ENCODE results near the gene THADA.

The THADA gene

GRCh38 chr2:43531251-43531650, 64.6 kb downstream of the THADA start:
- peaks cover 49% of the 10 kb centered on the region for H3K36me3 Mint-ChIP-seq (ENCODE audit: low read depth)
- peaks cover 14% of the 10 kb centered on the region for H3K9me3 Mint-ChIP-seq
- TF ChIP-seq CTCF (IDR thresholded peaks at IDR 0.05) = no peak
- no peak overlapping the region for H3K27ac Mint-ChIP-seq
- no peak for DNase-seq
- no peaks in the 10 kb centered on the region for H3K4me1 Mint-ChIP-seq
- H3K4me3 Mint-ChIP-seq = no peak overlapping the region
- H3K27me3 Mint-ChIP-seq (ENCODE audit: low read depth, poor library complexity) = no peaks in the 10 kb centered on the region

- H3K9me3 Mint-ChIP-seq = no peaks in the 10 kb centered on the region
- no peak for TF ChIP-seq CTCF (IDR thresholded peaks at IDR 0.05)
- no peaks in the 10 kb centered on the region for H3K4me1 Mint-ChIP-seq
- no peak overlapping the region for H3K4me3 Mint-ChIP-seq
- H3K27ac Mint-ChIP-seq = no peak overlapping the region
- peaks cover 39% of the 10 kb centered on the region for H3K36me3 Mint-ChIP-seq (ENCODE audit: low read depth)
- no peak for DNase-seq
- no peaks in the 10 kb centered on the region for H3K27me3 Mint-ChIP-seq (ENCODE audit: low read depth, poor library complexity)
These were observed 68.8 kb downstream of the THADA start for GRCh38 chr2:43526994-43527393.

- no peaks in the 10 kb centered on the region for H3K27me3 Mint-ChIP-seq (ENCODE audit: low read depth, poor library complexity)
- no peak overlapping the region for H3K4me3 Mint-ChIP-seq
- no peak for DNase-seq
- no peaks in the 10 kb centered on the region for H3K9me3 Mint-ChIP-seq
- TF ChIP-seq CTCF (IDR thresholded peaks at IDR 0.05) = no peak
- no peak overlapping the region for H3K27ac Mint-ChIP-seq
- peaks cover 32% of the 10 kb centered on the region for H3K36me3 Mint-ChIP-seq (ENCODE audit: low read depth)
- H3K4me1 Mint-ChIP-seq = no peaks in the 10 kb centered on the region
These were observed 70.3 kb downstream of the THADA start for GRCh38 chr2:43525506-43525905.

DNA sequence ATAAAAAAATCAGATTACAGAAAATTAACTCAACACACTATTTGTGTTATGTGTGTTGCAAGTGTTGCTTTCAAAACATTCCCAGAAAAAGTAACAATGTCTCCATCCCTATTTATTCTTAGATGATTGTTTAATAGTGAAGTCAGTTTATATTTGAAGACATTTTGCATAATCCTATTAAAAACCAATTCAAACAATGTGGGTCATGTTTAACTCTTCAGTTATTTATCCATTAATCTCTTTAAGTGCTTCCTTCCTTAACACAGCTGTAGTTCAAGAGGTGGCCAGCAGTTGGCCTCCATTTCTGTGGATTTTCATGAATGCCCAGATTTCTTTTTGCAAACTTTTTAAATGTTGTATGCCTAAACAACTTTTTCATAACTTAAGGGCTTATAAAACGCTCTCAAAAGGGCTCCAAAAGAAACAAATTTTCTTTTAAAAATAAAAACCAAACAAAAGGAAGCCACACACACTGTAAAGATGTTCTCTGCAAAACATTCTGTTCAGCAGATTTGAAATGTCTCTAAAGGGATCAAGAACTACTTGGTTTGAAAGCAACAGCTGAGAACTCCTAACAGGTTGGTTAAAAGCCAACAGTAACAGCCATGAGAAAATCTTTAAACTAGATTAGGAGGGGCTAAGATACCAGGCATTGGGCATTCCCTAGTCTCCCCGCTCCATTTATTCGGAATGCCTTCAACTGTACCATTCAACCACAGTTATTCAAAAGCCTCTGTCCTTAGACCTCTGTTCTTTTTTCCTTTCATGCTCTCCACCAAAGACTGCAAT, 71.5 kb downstream of the THADA start:
- peak; percentile 38 for TF ChIP-seq CTCF (IDR thresholded peaks at IDR 0.05)
- H3K36me3 Mint-ChIP-seq (ENCODE audit: low read depth) = peaks cover 32% of the 10 kb centered on the region
- H3K27ac Mint-ChIP-seq = no peak overlapping the region
- no peak for DNase-seq
- no peak overlapping the region for H3K4me3 Mint-ChIP-seq
- no peaks in the 10 kb centered on the region for H3K27me3 Mint-ChIP-seq (ENCODE audit: low read depth, poor library complexity)
- H3K4me1 Mint-ChIP-seq = no peaks in the 10 kb centered on the region
- no peaks in the 10 kb centered on the region for H3K9me3 Mint-ChIP-seq

DNA sequence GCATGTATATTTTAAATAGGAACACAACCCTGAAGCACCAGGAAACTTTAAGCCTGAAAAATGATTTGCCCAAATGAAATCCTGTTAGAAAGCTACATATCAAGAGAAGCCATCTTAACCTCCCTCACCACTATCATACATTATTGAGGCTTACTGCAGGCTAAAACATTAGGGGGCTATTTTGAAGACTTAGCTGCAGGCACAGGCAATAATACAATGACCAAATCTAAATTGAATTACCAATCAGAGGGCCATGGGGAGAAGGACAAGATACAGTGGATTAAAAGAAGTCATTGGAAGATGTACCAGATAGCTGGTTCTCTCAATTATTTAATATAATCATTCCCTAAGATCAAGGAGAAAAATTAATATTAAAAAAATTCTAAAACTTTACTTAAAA, 73.7 kb downstream of the THADA start:
- H3K27ac Mint-ChIP-seq = no peak overlapping the region
- no peak overlapping the region for H3K4me3 Mint-ChIP-seq
- H3K36me3 Mint-ChIP-seq (ENCODE audit: low read depth) = peaks cover 32% of the 10 kb centered on the region
- H3K27me3 Mint-ChIP-seq (ENCODE audit: low read depth, poor library complexity) = no peaks in the 10 kb centered on the region
- DNase-seq = no peak
- TF ChIP-seq CTCF (IDR thresholded peaks at IDR 0.05) = no peak
- no peaks in the 10 kb centered on the region for H3K4me1 Mint-ChIP-seq
- H3K9me3 Mint-ChIP-seq = no peaks in the 10 kb centered on the region

DNA sequence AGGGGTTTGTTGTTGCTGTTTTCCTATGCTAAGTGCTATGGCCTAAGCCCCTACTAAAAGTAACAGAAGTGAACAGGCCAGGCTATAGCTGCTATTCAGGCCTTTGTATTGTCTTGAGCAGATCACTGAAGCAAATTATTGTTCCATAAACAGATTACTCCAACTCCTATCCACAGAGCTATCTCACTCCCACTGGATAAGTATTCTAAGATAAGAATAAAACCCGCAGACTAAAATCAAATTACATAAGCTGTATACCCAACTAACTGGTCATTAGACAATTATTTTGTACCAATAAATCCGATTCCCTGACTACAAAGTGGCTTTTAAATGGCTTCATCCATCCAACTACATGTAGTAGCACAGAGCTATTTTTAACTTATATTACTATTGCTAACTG, 74.3 kb downstream of the THADA start:
- TF ChIP-seq CTCF (IDR thresholded peaks at IDR 0.05) = no peak
- no peaks in the 10 kb centered on the region for H3K27me3 Mint-ChIP-seq (ENCODE audit: low read depth, poor library complexity)
- H3K27ac Mint-ChIP-seq = no peak overlapping the region
- H3K4me3 Mint-ChIP-seq = no peak overlapping the region
- no peaks in the 10 kb centered on the region for H3K9me3 Mint-ChIP-seq
- H3K4me1 Mint-ChIP-seq = no peaks in the 10 kb centered on the region
- peaks cover 29% of the 10 kb centered on the region for H3K36me3 Mint-ChIP-seq (ENCODE audit: low read depth)
- no peak for DNase-seq
